ENCODE data around the gene CRTC3.
A peak's percentile ranks its signal among the peaks of the same experiment; 100 is the strongest.
"Not testable (repeated sequence)": the region's sequence is repeated elsewhere in the genome, so short reads cannot be mapped to it uniquely, and the experiment has no call there.

Gene CRTC3

GRCh38 chr15:90664650-90665287, 135.0 kb downstream of the CRTC3 start:
- no peak for DNase-seq (ENCODE audit: low read depth, low spot score)
- ChIA-PET POLR2A (interaction anchor here (0.5 kb wide), 1 partner anchor 49 kb away, joined by 3 read pairs; no protein-coding TSS in a partner anchor), CTCF (interaction anchor here (1.0 to 1.4 kb wide), 5 partner anchors 11 to 221 kb away, joined by 3 to 5 read pairs (median 4); no protein-coding TSS in a partner anchor)
- peak overlapping the region; percentile 61 for H3K4me3 ChIP-seq (ENCODE audit: low read depth, low read length)
- no peak for TF ChIP-seq CTCF (IDR thresholded peaks at IDR 0.05; ENCODE audit: insufficient read depth, low read length, missing control alignments)

DNA sequence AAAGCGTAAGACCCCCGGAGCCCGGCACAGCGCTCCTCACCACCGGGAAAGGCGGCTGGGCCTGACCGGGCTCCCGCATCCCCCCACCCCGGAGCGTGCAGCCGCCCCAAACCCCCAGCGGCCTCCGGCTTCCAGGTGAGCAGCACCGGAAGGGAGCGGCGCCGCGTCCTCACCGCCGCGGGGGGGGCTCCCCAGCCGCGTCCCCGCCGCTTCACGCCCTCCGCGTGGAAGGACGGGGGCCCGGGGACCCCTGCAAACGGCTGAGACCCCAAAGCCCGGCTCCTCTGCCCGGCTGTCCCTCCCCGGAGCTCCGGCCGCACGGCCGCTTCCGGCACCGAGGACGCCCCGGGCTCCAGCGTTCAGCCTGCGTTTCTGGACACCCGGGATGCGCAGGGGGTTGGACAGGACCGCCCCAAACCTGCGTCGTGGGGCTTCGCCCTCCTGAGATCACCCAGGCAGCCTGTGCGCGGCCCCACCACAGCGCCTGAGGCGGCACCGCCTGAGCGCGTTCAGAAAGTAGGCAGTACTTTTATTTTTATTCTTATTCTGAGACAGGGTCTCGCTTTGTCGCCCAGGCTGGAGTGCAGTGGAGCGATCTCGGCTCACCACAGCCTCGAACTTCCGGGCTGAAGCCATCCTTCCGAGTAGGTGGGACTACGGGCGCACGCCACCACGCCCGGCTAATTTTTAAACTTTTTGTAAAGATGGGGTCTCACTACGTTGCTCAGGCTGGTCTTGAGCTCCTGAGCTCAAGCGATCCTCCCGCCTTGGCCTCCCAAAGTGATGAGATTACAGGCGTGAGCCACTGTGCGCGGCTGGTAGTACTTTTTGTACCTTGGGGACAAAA, 135.8 kb downstream of the CRTC3 start:
- no peak for TF ChIP-seq CTCF (IDR thresholded peaks at IDR 0.05; ENCODE audit: insufficient read depth, low read length, missing control alignments)

DNA sequence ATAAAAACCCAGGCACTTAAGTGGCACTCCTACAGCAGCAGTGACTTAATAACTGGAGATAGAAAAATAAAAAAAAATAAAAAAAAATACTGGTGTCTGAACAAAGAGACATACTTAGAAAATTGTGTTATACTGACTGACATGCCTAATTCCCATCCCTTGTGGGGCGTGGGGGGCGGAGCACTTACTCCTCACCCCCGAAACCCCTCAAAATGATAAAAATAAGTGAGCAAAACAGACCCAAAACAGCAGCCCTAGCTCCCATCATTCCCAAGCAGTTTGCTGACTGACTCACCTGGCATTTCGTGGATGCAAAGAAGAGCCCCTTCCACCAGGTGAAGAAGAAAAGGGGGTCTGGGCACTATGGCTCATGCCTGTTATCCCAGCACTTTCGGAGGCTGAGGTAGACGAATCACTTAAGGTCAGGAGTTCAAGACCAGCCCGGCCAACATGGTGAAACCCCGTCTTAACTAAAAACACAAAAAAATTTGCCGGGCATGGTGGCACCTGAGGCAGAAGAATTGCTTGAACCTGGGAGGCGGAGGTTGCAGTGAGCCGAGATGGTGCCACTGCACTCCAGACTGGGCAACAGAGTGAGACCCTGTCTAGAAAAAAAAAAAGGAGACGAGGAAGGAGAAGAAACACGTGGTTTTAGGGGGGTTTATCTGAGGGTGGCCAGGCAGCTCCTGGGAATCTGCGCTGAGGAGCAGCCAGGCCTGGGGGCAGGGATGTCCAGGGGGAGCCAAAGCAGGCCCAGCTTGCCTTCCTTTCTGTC, 136.6 kb downstream of the CRTC3 start:
- no peak for DNase-seq (ENCODE audit: low read depth, low spot score)
- POLR2A ChIA-PET, result no interaction called here
- no peak overlapping the region for H3K4me3 ChIP-seq (ENCODE audit: low read depth, low read length)
- CTCF ChIA-PET, result interaction anchor here (0.7 to 2.4 kb wide), 3 partner anchors 16 to 268 kb away, joined by 3 to 10 read pairs (median 7); no protein-coding TSS in a partner anchor
- TF ChIP-seq CTCF (IDR thresholded peaks at IDR 0.05; ENCODE audit: insufficient read depth, low read length, missing control alignments), result no peak

More for the DNA sequence above, 135.8 kb downstream of the CRTC3 start:
- no peak for DNase-seq (ENCODE audit: low read depth, low spot score)
- POLR2A ChIA-PET, result interaction anchor here (0.5 kb wide), 1 partner anchor 48 kb away, joined by 3 read pairs; no protein-coding TSS in a partner anchor
- H3K4me3 ChIP-seq (ENCODE audit: low read depth, low read length), result peak overlapping the region; percentile 61
- CTCF ChIA-PET, result interaction anchor here (1.0 to 2.4 kb wide), 5 partner anchors 16 to 269 kb away, joined by 3 to 10 read pairs (median 4); no protein-coding TSS in a partner anchor

GRCh38 chr15:90667073-90667754, 137.5 kb downstream of the CRTC3 start:
- H3K4me3 ChIP-seq (ENCODE audit: low read depth, low read length), result no peak overlapping the region
- POLR2A ChIA-PET, result no interaction called here

DNA sequence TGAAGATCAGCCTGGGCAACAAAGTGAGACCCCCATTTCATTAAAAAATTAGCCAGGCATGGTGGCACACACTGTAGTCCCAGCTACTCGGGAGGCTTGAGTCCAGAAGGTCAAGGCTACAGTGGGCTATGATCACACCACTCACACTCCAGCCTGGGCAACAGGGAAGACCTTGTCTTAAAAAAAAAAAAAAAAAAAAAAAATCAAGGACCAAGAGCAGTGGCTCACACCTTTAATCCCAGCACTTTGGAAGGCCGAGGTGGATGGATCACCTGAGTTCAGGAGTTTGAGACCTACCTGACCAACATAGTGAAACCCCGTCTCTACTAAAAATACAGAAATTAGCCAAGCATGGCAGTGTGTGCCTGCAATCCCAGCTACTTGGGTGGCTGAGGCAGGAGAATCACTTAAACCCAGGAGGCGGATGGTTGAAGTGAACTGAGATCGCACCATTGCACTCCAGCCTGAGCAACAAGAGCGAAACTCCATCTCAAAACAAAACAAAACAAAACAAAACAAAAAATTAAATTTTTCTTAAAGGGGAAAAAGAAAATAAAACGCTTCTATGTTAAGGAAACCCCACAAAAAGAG, 138.1 kb downstream of the CRTC3 start:
- POLR2A ChIA-PET; H3K4me3 ChIP-seq (ENCODE audit: low read depth, low read length); DNase-seq (ENCODE audit: low read depth, low spot score): not testable (repeated sequence)
- CTCF ChIA-PET, result interaction anchor here (2.4 kb wide), 1 partner anchor 18 kb away, joined by 10 read pairs; no protein-coding TSS in a partner anchor

More at GRCh38 chr15:90667073-90667754, 137.5 kb downstream of the CRTC3 start:
- TF ChIP-seq CTCF (IDR thresholded peaks at IDR 0.05; ENCODE audit: insufficient read depth, low read length, missing control alignments), result no peak
- no peak for DNase-seq (ENCODE audit: low read depth, low spot score)
- CTCF ChIA-PET, result interaction anchor here (0.7 to 2.4 kb wide), 3 partner anchors 17 to 267 kb away, joined by 3 to 10 read pairs (median 7); no protein-coding TSS in a partner anchor

GRCh38 chr15:90670631-90671030, 140.9 kb downstream of the CRTC3 start:
- H3K4me3 ChIP-seq (ENCODE audit: low read depth, low read length); DNase-seq (ENCODE audit: low read depth, low spot score): not testable (repeated sequence)
- ChIA-PET CTCF (interaction anchor here (0.9 to 2.5 kb wide), 5 partner anchors 13 to 263 kb away, joined by 3 to 13 read pairs (median 5); no protein-coding TSS in a partner anchor), POLR2A (interaction anchor here (0.7 kb wide), 1 partner anchor 11 kb away, joined by 4 read pairs; no protein-coding TSS in a partner anchor)
